ENCODE measurements around the gene EPDR1.
A peak's percentile ranks its signal among the peaks of the same experiment; 100 is the strongest.

Gene EPDR1

GRCh38 chr7:37920305-37920848 is at the start of gene EPDR1:
TSS of gene EPDR1 (plus strand) at chr7:37920640. CDS start at chr7:37920940, 300 bp downstream.
- peak; percentile 24 for DNase-seq (ENCODE audit: low read depth)

GRCh38 chr7:37882086-37882485 is 38.4 kb upstream of the EPDR1 start:
- DNase-seq (ENCODE audit: low read depth) = no peak

GRCh38 chr7:37893359-37893758 is 27.1 kb upstream of the EPDR1 start:
- DNase-seq (ENCODE audit: low read depth) = no peak

- DNase-seq (ENCODE audit: low read depth) = no peak
Observed at GRCh38 chr7:37894671-37895070, 25.8 kb upstream of the EPDR1 start.

GRCh38 chr7:37899712-37900247 is 20.7 kb upstream of the EPDR1 start:
- no peak for DNase-seq (ENCODE audit: low read depth)

GRCh38 chr7:37901236-37901827 is 19.1 kb upstream of the EPDR1 start:
- DNase-seq (ENCODE audit: low read depth) = peak; percentile 24

GRCh38 chr7:37901890-37902524 is 18.4 kb upstream of the EPDR1 start:
- DNase-seq (ENCODE audit: low read depth) = peak; percentile 49

- DNase-seq (ENCODE audit: low read depth) = peak; percentile 91
Observed at GRCh38 chr7:37908221-37908788, 12.1 kb upstream of the EPDR1 start.

GRCh38 chr7:37912756-37913155 is 7.7 kb upstream of the EPDR1 start:
- DNase-seq (ENCODE audit: low read depth) = no peak

- no peak for DNase-seq (ENCODE audit: low read depth)
Observed at GRCh38 chr7:37915438-37915837, 5.0 kb upstream of the EPDR1 start.

GRCh38 chr7:37916017-37916672 is 4.3 kb upstream of the EPDR1 start:
- DNase-seq (ENCODE audit: low read depth) = no peak

GRCh38 chr7:37916673-37917660 is 3.5 kb upstream of the EPDR1 start, which contains the start of gene SFRP4:
TSS of gene SFRP4 (minus strand) at chr7:37916817. CDS start at chr7:37916537, 280 bp downstream.
- peak; percentile 47 for DNase-seq (ENCODE audit: low read depth)

GRCh38 chr7:37918526-37918925 is 1.9 kb upstream of the EPDR1 start:
- no peak for DNase-seq (ENCODE audit: low read depth)

- DNase-seq (ENCODE audit: low read depth) = no peak
Observed at GRCh38 chr7:37920849-37921805, 687 bp downstream of the EPDR1 start.

- no peak for DNase-seq (ENCODE audit: low read depth)
Observed at GRCh38 chr7:37921876-37922275, 1.4 kb downstream of the EPDR1 start.

GRCh38 chr7:37923996-37924395 is 3.6 kb downstream of the EPDR1 start:
- no peak for DNase-seq (ENCODE audit: low read depth)

GRCh38 chr7:37924491-37925041 is 4.1 kb downstream of the EPDR1 start:
- no peak for DNase-seq (ENCODE audit: low read depth)

- no peak for DNase-seq (ENCODE audit: low read depth)
Observed at GRCh38 chr7:37925620-37926019, 5.2 kb downstream of the EPDR1 start.

GRCh38 chr7:37927773-37928444 is 7.5 kb downstream of the EPDR1 start:
- no peak for DNase-seq (ENCODE audit: low read depth)

Data from GM04504 (cell line).